H1 (cell line): ENCODE results near the gene ATP9B. TPM values are rescaled to one million over a fixed set of nuclear protein-coding genes. Genes with fewer than 3 reads are reported as not detected.
A peak's percentile ranks its signal among the peaks of the same experiment; 100 is the strongest.

Source experiments
- CTCF ChIA-PET: fragments of 300-600 bp; sonication (Branson Sonifier 250); formaldehyde crosslinking; loops from one replicate; lab custom pipeline; 2021; ENCODE audit not compliant: partially characterized antibody; lab: Charles Lee
- POLR2A ChIA-PET: fragments of 300-600 bp; sonication (Branson Sonifier 250); formaldehyde crosslinking; loops from one replicate; lab custom pipeline; 2021; ENCODE audit warnings: inconsistent platforms; ENCODE audit not compliant: partially characterized antibody; lab: Charles Lee
- DNase-seq, 2 experiments: peaks; one replicate each; pipeline versions ENCODE4 v3.0.0 to v3.0.0-alpha.2; 2010 to 2022; ENCODE audit warnings: low spot score in 2 of 2, low read depth in 1 of 2, mixed read lengths in 1 of 2
- FAIRE-seq: peaks from 2 replicates; lab custom pipeline; 2011; peaks lifted over from hg19 to GRCh38; lab: Jason Lieb, UNC
- H2AFZ ChIP-seq: 2 replicates; pipeline ENCODE4 v1.8.1; 2012; ENCODE audit warnings: low read length, inconsistent platforms
- H2AK5ac ChIP-seq: 2 replicates; pipeline ENCODE4 v1.6.1; 2013; ENCODE audit warnings: low read depth, low read length
- H2BK120ac ChIP-seq: replicated peaks from 2 replicates; pipeline ENCODE3; 2013; ENCODE audit warnings: low read depth, low read length, inconsistent platforms
- H2BK12ac ChIP-seq: 2 replicates; pipeline ENCODE4 v1.6.1; 2013; ENCODE audit warnings: low read depth, low read length
- H2BK15ac ChIP-seq: 2 replicates; pipeline ENCODE4 v1.6.1; 2013; ENCODE audit warnings: low read length
- H2BK20ac ChIP-seq: 2 replicates; pipeline ENCODE4 v1.6.1; 2013; ENCODE audit warnings: low read length
- H2BK5ac ChIP-seq: 2 replicates; pipeline ENCODE4 v1.6.1; 2013; ENCODE audit warnings: low read depth, low read length
- H3K14ac ChIP-seq: 2 replicates; pipeline ENCODE4 v1.6.1; 2013; ENCODE audit warnings: inconsistent platforms; ENCODE audit not compliant: insufficient read length
- H3K18ac ChIP-seq: 2 replicates; pipeline ENCODE4 v1.6.1; 2013; ENCODE audit warnings: low read length; ENCODE audit errors: extremely low read depth
- H3K23ac ChIP-seq: 2 replicates; pipeline ENCODE4 v1.6.1; 2013; ENCODE audit warnings: inconsistent platforms; ENCODE audit not compliant: insufficient read length
- H3K23me2 ChIP-seq: 2 replicates; pipeline ENCODE4 v1.6.1; 2013; ENCODE audit warnings: low read depth, low read length
- H3K27ac ChIP-seq: 2 replicates; pipeline ENCODE4 v1.6.1; 2011; ENCODE audit warnings: low read depth, low read length, inconsistent platforms
- H3K27me3 ChIP-seq, 4 experiments: replicated peaks in 1 of 4; 1 replicate in 1 of 4; 2 replicates in 3 of 4; pipeline versions ENCODE4 v1.6.1 to v1.8.1; 2011 to 2013; ENCODE audit warnings: low read length in 3 of 4, mild to moderate bottlenecking in 3 of 4, inconsistent platforms in 2 of 4, mixed read lengths in 2 of 4, moderate library complexity in 1 of 4; ENCODE audit not compliant: control insufficient read depth in 3 of 4, insufficient read depth in 3 of 4; ENCODE audit errors: extremely low read depth in 1 of 4
- H3K36me3 ChIP-seq, 4 experiments: 2 replicates each; pipeline versions ENCODE4 v1.6.1 to v1.8.1; 2011 to 2013; ENCODE audit warnings: mild to moderate bottlenecking in 4 of 4, low read length in 3 of 4, moderate library complexity in 2 of 4, control low read depth in 1 of 4, inconsistent platforms in 1 of 4; ENCODE audit not compliant: insufficient read depth in 4 of 4, control insufficient read depth in 2 of 4
- H3K4ac ChIP-seq: replicated peaks from 2 replicates; pipeline ENCODE3; 2013; ENCODE audit warnings: low read length, low read depth, mixed read lengths, inconsistent platforms; ENCODE audit not compliant: insufficient read length
- H3K4me1 ChIP-seq, 4 experiments: replicated peaks in 1 of 4; 1 replicate in 1 of 4; 2 replicates in 3 of 4; pipeline versions ENCODE4 v1.6.1 to v1.8.1; 2011 to 2013; ENCODE audit warnings: low read length in 3 of 4, inconsistent platforms in 2 of 4, mixed read lengths in 1 of 4; ENCODE audit not compliant: insufficient read depth in 4 of 4, control insufficient read depth in 3 of 4
- H3K4me2 ChIP-seq, 2 experiments: 2 replicates each; pipeline versions ENCODE4 v1.6.1 to v1.8.1; 2011 to 2013; ENCODE audit warnings: low read depth in 2 of 2, low read length in 2 of 2, control low read depth in 1 of 2, inconsistent platforms in 1 of 2, mild to moderate bottlenecking in 1 of 2; ENCODE audit not compliant: insufficient read depth in 1 of 2
- H3K4me3 ChIP-seq, 4 experiments: fragments of 200-600, 300-600 bp in 1 of 4; sonication (generic), shearing (Covaris generic), sonication (Bioruptor Twin) in 1 of 4; 2 replicates each; pipeline versions ENCODE4 v1.5.1 to v1.8.1; 2011 to 2016; ENCODE audit warnings: low read length in 4 of 4, low read depth in 3 of 4, control low read depth in 2 of 4, inconsistent platforms in 2 of 4, mild to moderate bottlenecking in 2 of 4, mixed read lengths in 1 of 4, moderate library complexity in 1 of 4; ENCODE audit not compliant: insufficient read depth in 2 of 4; ENCODE audit errors: extremely low read depth in 1 of 4
- H3K56ac ChIP-seq: replicated peaks from 2 replicates; pipeline ENCODE3; 2013; ENCODE audit warnings: low read depth, mild to moderate bottlenecking, mixed read lengths, low read length, inconsistent platforms; ENCODE audit not compliant: insufficient read length
- H3K79me1 ChIP-seq: 2 replicates; pipeline ENCODE4 v1.6.1; 2013; ENCODE audit warnings: low read depth, low read length, control low read depth
- H3K79me2 ChIP-seq, 2 experiments: 2 replicates each; pipeline versions ENCODE4 v1.6.1 to v1.8.1; 2012 to 2013; ENCODE audit warnings: low read length in 2 of 2, mild to moderate bottlenecking in 2 of 2, inconsistent platforms in 1 of 2; ENCODE audit not compliant: insufficient read depth in 2 of 2, control insufficient read depth in 1 of 2
- H3K9ac ChIP-seq, 4 experiments: replicated peaks in 1 of 4; 1 replicate in 1 of 4; 2 replicates in 3 of 4; pipeline versions ENCODE4 v1.6.1 to v1.8.1; 2011 to 2013; ENCODE audit warnings: low read depth in 3 of 4, low read length in 3 of 4, control low read depth in 2 of 4, mild to moderate bottlenecking in 2 of 4, moderate library complexity in 2 of 4, inconsistent platforms in 1 of 4; ENCODE audit errors: extremely low read depth in 1 of 4
- H3K9me3 ChIP-seq, 2 experiments: 2 replicates each; pipeline versions ENCODE4 v1.6.1 to v1.8.1; 2012 to 2013; ENCODE audit warnings: mild to moderate bottlenecking in 2 of 2, moderate library complexity in 2 of 2, control low read depth in 1 of 2, inconsistent platforms in 1 of 2, low read depth in 1 of 2, low read length in 1 of 2, mixed read lengths in 1 of 2; ENCODE audit not compliant: insufficient read depth in 2 of 2
- H4K20me1 ChIP-seq, 2 experiments: replicated peaks in 1 of 2; 2 replicates each; pipeline versions ENCODE3 to v1.8.1; 2011 to 2013; ENCODE audit warnings: inconsistent platforms in 2 of 2, low read length in 2 of 2, mild to moderate bottlenecking in 1 of 2; ENCODE audit not compliant: insufficient read depth in 2 of 2, control insufficient read depth in 1 of 2
- H4K5ac ChIP-seq: 2 replicates; pipeline ENCODE4 v1.6.1; 2013; ENCODE audit warnings: low read length, low read depth, mixed read lengths, inconsistent platforms; ENCODE audit not compliant: insufficient read length
- H4K8ac ChIP-seq: 2 replicates; pipeline ENCODE4 v1.8.0; 2013; ENCODE audit warnings: mild to moderate bottlenecking, moderate library complexity, low read length, inconsistent platforms; ENCODE audit not compliant: insufficient read depth; ENCODE audit errors: extremely low read depth
- H4K91ac ChIP-seq: replicated peaks from 2 replicates; pipeline ENCODE3; 2013; ENCODE audit warnings: low read length, mixed read lengths, inconsistent platforms; ENCODE audit not compliant: insufficient read length
- FOSL1 ChIP-seq: IDR thresholded peaks from 2 replicates; pipeline ENCODE4 v1.6.1; 2011; ENCODE audit warnings: mild to moderate bottlenecking, low read depth, low read length, moderate library complexity; ENCODE audit not compliant: insufficient read depth
- GABPA ChIP-seq: IDR thresholded peaks from 2 replicates; pipeline ENCODE4 v1.6.1; 2011; ENCODE audit warnings: mild to moderate bottlenecking, low read length, moderate library complexity, borderline replicate concordance; ENCODE audit not compliant: insufficient read depth
- JUN ChIP-seq: IDR thresholded peaks from 2 replicates; pipeline ENCODE4 v1.6.1; 2011; ENCODE audit warnings: low read depth, mild to moderate bottlenecking, improper control_type of control experiment, low read length
- MAFK ChIP-seq: IDR thresholded peaks from 2 replicates; pipeline ENCODE4 v1.6.1; 2012; ENCODE audit warnings: low read depth, mild to moderate bottlenecking, improper control_type of control experiment, low read length
- POLR2A ChIP-seq, 2 experiments: IDR thresholded peaks; 1 replicate in 1 of 2; 2 replicates in 1 of 2; pipeline ENCODE4 v1.6.1; 2011; ENCODE audit warnings: low read depth in 2 of 2, low read length in 2 of 2, mild to moderate bottlenecking in 2 of 2; ENCODE audit errors: control extremely low read depth in 1 of 2
- SP1 ChIP-seq: IDR thresholded peaks from 2 replicates; pipeline ENCODE4 v1.6.1; 2011; ENCODE audit warnings: low read depth, low read length
- SP2 ChIP-seq: IDR thresholded peaks from 2 replicates; pipeline ENCODE4 v1.6.1; 2012; ENCODE audit warnings: mild to moderate bottlenecking, low read length, inconsistent platforms
- SRF ChIP-seq: IDR thresholded peaks from 2 replicates; pipeline ENCODE4 v1.6.1; 2011; ENCODE audit warnings: mild to moderate bottlenecking, low read depth, low read length, moderate library complexity
- WGBS, 2 experiments: shearing (Covaris generic) in 1 of 2; methylation state at CpG; one replicate each; pipeline versions ENCODE4 v1.1.6 to v1.1.7; 2013 to 2015; ENCODE audit warnings: low lambda C conversion rate in 2 of 2, mixed read lengths in 2 of 2, inconsistent platforms in 1 of 2, low coverage in 1 of 2, missing lambda C conversion rate in 1 of 2; ENCODE audit not compliant: insufficient replicate concordance in 2 of 2, insufficient coverage in 1 of 2, insufficient read length in 1 of 2; ENCODE audit errors: extremely low coverage in 1 of 2, missing lambda C conversion rate in 1 of 2; 5-methylcytosine and 5-hydroxymethylcytosine counted together
- polyA plus RNA-seq, 7 experiments: library from polyadenylated mRNA; depleted of rRNA in 3 of 7; stranded (reverse) in 5 of 7; unstranded in 2 of 7; fragments of >200 nt in 5 of 7; fragments of 200-250 nt in 2 of 7; gene quantifications; 1 replicate in 5 of 7; 2 replicates in 1 of 7; 4 replicates in 1 of 7; pipeline versions ENCODE4 v1.2.1 to v1.2.3, GENCODE V29; 2011 to 2013; ENCODE audit warnings: missing spikeins in 2 of 7, mixed read lengths in 2 of 7
- total RNA-seq: library from RNA; stranded (reverse); fragmentation: NEBNext Ultra II Directional; extraction: Animal tissue kit (Norgen Biotek cat#: 25700); gene quantifications from 2 replicates; pipeline ENCODE4 v1.2.1, GENCODE V29; 2021
- TF ChIP-seq, protein P1 (sequence below): IDR thresholded peaks from 2 replicates; pipeline ENCODE4 v1.6.1; 2011; ENCODE audit warnings: low read length, improper control_type of control experiment

The ATP9B gene
- total and polyA plus RNA-seq, 2 of the 8 experiments (the other 6 are each of a cell fraction or from before 2014, with no cell fraction given): 15.1 to 21.7 TPM

DNA sequence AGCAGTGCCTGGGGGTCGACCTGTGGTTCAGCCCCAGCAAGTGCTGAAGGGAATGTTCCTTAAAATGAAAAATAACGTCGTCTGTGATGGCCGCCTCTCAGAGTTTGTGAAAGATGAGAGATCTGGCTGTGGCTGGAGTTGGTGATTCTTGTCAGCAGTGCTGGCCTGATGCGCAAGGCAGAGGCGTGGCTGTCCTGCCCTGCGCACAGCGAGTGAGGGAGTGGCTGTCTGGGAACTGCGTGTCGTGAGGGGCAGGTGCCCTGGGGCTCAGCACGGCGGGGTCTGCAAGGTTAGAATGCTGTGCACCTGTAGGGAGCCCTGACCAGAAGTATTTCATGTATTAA lies 335.3 kb downstream of the ATP9B start:
- Histone ChIP-seq H3K56ac (no peak overlapping the region), H3K79me1 (no peaks in the 10 kb centered on the region), H2BK20ac (no peak overlapping the region), H4K91ac (no peak overlapping the region), H3K27me3 (peaks cover 2 to 3% (median 3%) of the 10 kb centered on the region in 4 experiments; a peak in 6 of 7 replicates), H3K9ac (no peak overlapping the region), H4K20me1 (peaks cover 0 to 5% of the 10 kb centered on the region in 2 experiments), H2BK12ac (peak overlapping the region; percentile 90; the same call in 1 of the 2 replicates), H4K8ac (peak overlapping the region; percentile 35; the same call in 1 of the 2 replicates), H3K36me3 (no peaks in the 10 kb centered on the region), H2AFZ (no peak overlapping the region), H3K14ac (no peak overlapping the region), H3K4ac (no peak overlapping the region), H3K79me2 (no peaks in the 10 kb centered on the region), H2BK5ac (no peak overlapping the region), H3K4me1 (peaks cover 0 to 2% (median 0%) of the 10 kb centered on the region in 4 experiments; a peak in 3 of 7 replicates), H2BK15ac (no peak overlapping the region), H3K9me3 (no peaks in the 10 kb centered on the region), H3K18ac (no peak overlapping the region), H2AK5ac (no peak overlapping the region), H3K27ac (no peak overlapping the region), H3K23ac (no peak overlapping the region), H2BK120ac (no peak overlapping the region), H3K4me2 (no peak overlapping the region), H3K23me2 (peaks cover 12% of the 10 kb centered on the region; the same call in 1 of the 2 replicates), H3K4me3 (no peak overlapping the region), H4K5ac (no peak overlapping the region)
- DNase-seq: no peak
- FAIRE-seq: no peak
- CTCF ChIA-PET: interaction anchor here (1.0 to 2.7 kb wide), 2 partner anchors 22 to 25 kb away, joined by 5 to 8 read pairs; no protein-coding TSS in a partner anchor
- WGBS, 2 experiments: 84% methylated on average over 12 of the region's 12 CpGs; no CpG with 5 or more reads in 1 of the 2 experiments
- POLR2A ChIA-PET: interaction anchor here (0.5 to 0.6 kb wide), 2 partner anchors 15 to 414 kb away, joined by 3 to 4 read pairs; no protein-coding TSS in a partner anchor
- TF ChIP-seq SP2 (no peak), SP1 (no peak), GABPA (no peak), POLR2A (IDR thresholded peaks at IDR 0.05; ENCODE audit: control extremely low read depth in 1 of 2, low read depth in 2 of 2, low read length in 2 of 2) (no peak), FOSL1 (no peak), MAFK (no peak), SRF (no peak), JUN (no peak)
- TF ChIP-seq, protein P1, sequence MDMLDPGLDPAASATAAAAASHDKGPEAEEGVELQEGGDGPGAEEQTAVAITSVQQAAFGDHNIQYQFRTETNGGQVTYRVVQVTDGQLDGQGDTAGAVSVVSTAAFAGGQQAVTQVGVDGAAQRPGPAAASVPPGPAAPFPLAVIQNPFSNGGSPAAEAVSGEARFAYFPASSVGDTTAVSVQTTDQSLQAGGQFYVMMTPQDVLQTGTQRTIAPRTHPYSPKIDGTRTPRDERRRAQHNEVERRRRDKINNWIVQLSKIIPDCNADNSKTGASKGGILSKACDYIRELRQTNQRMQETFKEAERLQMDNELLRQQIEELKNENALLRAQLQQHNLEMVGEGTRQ: no peak
